Smooth muscle cell (in vitro differentiated cells): Measurements from ENCODE around the gene LDAH. TPM values are rescaled to one million over a fixed set of nuclear protein-coding genes. Genes with fewer than 3 reads are reported as not detected.

ENCODE experiments used
- DNase-seq: peaks from one replicate; lab custom pipeline; 2025; ENCODE audit not compliant: unreplicated experiment; lab: John Stamatoyannopoulos, UW
- H2AFZ ChIP-seq: fragments of 200-600 bp; sonication (generic); 2 replicates; pipeline ENCODE4 v1.6.0; 2016; ENCODE audit warnings: antibody characterized with exemption, low read depth, mild to moderate bottlenecking
- H3F3A ChIP-seq: fragments of 200-600 bp; sonication (generic); 2 replicates; pipeline ENCODE4 v1.6.0; 2017; ENCODE audit warnings: antibody characterized with exemption, low read depth
- H3K27ac ChIP-seq: fragments of 200-600 bp; sonication (generic); 2 replicates; pipeline ENCODE4 v1.5.1; 2016; ENCODE audit warnings: low read depth, mild to moderate bottlenecking
- H3K27me3 ChIP-seq: fragments of 200-600 bp; sonication (generic); 2 replicates; pipeline ENCODE4 v1.6.1; 2016; ENCODE audit warnings: low read depth, mild to moderate bottlenecking
- H3K36me3 ChIP-seq: fragments of 200-600 bp; sonication (generic); 2 replicates; pipeline ENCODE4 v1.5.1; 2016; ENCODE audit warnings: low read depth
- H3K4me1 ChIP-seq: fragments of 200-600 bp; sonication (generic); 2 replicates; pipeline ENCODE4 v1.5.1; 2016; ENCODE audit warnings: low read depth
- H3K4me2 ChIP-seq: fragments of 200-600 bp; sonication (generic); 2 replicates; pipeline ENCODE4 v1.6.0; 2016; ENCODE audit warnings: mild to moderate bottlenecking
- H3K4me3 ChIP-seq: fragments of 200-600 bp; sonication (generic); 2 replicates; pipeline ENCODE4 v1.5.1; 2016; ENCODE audit warnings: mild to moderate bottlenecking
- H3K79me2 ChIP-seq: fragments of 200-600 bp; sonication (generic); 2 replicates; pipeline ENCODE4 v1.6.0; 2016; ENCODE audit warnings: low read depth, mild to moderate bottlenecking
- H3K9ac ChIP-seq: fragments of 200-600 bp; sonication (generic); 2 replicates; pipeline ENCODE4 v1.6.0; 2016; ENCODE audit warnings: low read depth
- H3K9me3 ChIP-seq: fragments of 200-600 bp; sonication (generic); replicated peaks from 2 replicates; pipeline ENCODE4 v1.5.1; 2016; ENCODE audit warnings: low read depth
- H4K20me1 ChIP-seq: fragments of 200-600 bp; sonication (generic); 2 replicates; pipeline ENCODE4 v1.6.0; 2016; ENCODE audit warnings: low read depth
- WGBS: methylation state at CpG from one replicate; pipeline ENCODE4 v1.1.7; 2016; ENCODE audit warnings: low lambda C conversion rate; 5-methylcytosine and 5-hydroxymethylcytosine counted together
- polyA plus RNA-seq: library from polyadenylated mRNA; unstranded; fragments of >200 nt; fragmentation: Nextera tagmentation; extraction: Ambion mirVana; gene quantifications from 2 replicates; pipeline ENCODE4 v1.2.1, GENCODE V29; 2016
- total RNA-seq: library from RNA; depleted of rRNA; stranded (reverse); fragments of >200 nt; gene quantifications from 2 replicates; pipeline ENCODE4 v1.2.3, GENCODE V29; 2014
- TF ChIP-seq, protein P1 (sequence below): fragments of 200-600 bp; sonication (generic); IDR thresholded peaks from 2 replicates; pipeline ENCODE4 v1.5.1; 2017; ENCODE audit warnings: borderline replicate concordance, mild to moderate bottlenecking, antibody characterized with exemption; ENCODE audit not compliant: insufficient read depth, poor library complexity, severe bottlenecking

The LDAH gene
- total and polyA plus RNA-seq, 2 experiments from 2014 or later = 14.9 to 15.7 TPM

DNA sequence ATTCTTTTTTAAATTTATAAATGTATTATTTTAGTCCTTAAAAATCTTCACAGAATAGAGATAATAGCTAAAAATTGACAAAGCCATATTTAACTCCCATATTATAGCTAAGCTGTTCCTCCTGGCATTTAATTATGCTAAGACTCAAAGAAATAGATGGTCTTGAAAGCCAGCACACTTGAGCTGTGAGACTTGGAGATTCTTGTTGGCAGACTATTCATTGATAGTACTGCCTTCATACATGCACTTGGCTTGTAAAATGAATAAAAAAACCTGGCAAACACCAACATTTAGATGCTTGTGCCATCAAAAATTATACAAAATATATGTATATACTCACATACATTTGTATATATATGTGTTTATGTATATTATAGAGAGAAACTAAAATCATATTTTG is 9.7 kb upstream of the LDAH start:
- Histone ChIP-seq H3K36me3 (no peaks in the 10 kb centered on the region), H3K9me3 (no peaks in the 10 kb centered on the region), H2AFZ (no peak overlapping the region), H3K4me1 (no peaks in the 10 kb centered on the region), H3K27ac (no peak overlapping the region), H3F3A (no peaks in the 10 kb centered on the region), H3K4me2 (no peak overlapping the region), H3K79me2 (no peaks in the 10 kb centered on the region), H3K4me3 (no peak overlapping the region), H3K9ac (no peak overlapping the region), H4K20me1 (no peaks in the 10 kb centered on the region), H3K27me3 (peaks cover 23% of the 10 kb centered on the region)
- no peak for DNase-seq
- TF ChIP-seq, protein P1, sequence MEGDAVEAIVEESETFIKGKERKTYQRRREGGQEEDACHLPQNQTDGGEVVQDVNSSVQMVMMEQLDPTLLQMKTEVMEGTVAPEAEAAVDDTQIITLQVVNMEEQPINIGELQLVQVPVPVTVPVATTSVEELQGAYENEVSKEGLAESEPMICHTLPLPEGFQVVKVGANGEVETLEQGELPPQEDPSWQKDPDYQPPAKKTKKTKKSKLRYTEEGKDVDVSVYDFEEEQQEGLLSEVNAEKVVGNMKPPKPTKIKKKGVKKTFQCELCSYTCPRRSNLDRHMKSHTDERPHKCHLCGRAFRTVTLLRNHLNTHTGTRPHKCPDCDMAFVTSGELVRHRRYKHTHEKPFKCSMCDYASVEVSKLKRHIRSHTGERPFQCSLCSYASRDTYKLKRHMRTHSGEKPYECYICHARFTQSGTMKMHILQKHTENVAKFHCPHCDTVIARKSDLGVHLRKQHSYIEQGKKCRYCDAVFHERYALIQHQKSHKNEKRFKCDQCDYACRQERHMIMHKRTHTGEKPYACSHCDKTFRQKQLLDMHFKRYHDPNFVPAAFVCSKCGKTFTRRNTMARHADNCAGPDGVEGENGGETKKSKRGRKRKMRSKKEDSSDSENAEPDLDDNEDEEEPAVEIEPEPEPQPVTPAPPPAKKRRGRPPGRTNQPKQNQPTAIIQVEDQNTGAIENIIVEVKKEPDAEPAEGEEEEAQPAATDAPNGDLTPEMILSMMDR = no peak

DNA sequence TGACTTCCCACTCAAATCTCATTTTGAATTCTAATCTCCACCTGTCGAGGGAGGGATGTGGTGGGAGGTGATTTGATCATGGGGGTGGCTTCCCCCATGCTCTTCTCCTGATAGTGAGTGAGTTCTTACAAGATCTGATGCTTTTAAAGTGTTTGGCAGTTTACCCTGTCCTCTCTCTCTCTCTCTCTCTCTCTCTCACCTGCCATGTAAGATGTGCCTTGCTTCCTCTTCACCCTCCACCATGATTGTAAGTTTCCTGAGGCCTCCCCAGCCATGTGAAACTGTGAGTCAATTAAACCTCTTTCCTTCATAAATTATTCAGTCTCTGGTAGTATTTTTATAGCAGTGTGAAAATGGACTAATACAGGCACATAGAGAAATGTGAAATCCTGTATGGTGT is 7.0 kb upstream of the LDAH start:
- no peaks in the 10 kb centered on the region for H3K4me1 ChIP-seq
- H3K4me2 ChIP-seq = no peak overlapping the region
- no peak overlapping the region for H3K4me3 ChIP-seq
- DNase-seq = no peak
- H4K20me1 ChIP-seq = no peaks in the 10 kb centered on the region
- H3K27me3 ChIP-seq = peaks cover 16% of the 10 kb centered on the region
- H3K9me3 ChIP-seq = no peaks in the 10 kb centered on the region
- no peak overlapping the region for H2AFZ ChIP-seq
- no peak overlapping the region for H3K9ac ChIP-seq
- H3F3A ChIP-seq = no peaks in the 10 kb centered on the region
- H3K36me3 ChIP-seq = no peaks in the 10 kb centered on the region
- H3K27ac ChIP-seq = no peak overlapping the region
- 42% methylated on average over 1 of the region's 1 CpG for WGBS
- no peaks in the 10 kb centered on the region for H3K79me2 ChIP-seq
- TF ChIP-seq, protein P1 = no peak

DNA sequence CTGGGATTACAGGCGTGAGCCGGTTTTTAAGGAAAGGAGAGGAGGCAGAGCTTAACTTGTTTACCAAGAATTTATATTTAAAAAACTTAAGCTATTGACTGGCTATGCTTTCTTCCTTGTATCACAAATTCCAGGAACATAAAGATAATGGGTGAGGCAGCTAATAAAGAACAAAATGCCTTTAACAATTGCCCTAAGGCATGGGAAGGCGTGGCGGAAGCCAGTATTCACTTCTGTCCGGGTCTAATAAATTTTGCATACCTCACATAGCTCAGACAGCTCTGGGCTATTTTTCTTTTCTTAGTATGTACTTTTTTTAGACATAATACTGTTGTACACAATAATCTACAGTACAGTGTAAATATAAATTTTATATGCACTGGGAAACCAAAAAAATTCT is 1.0 kb upstream of the LDAH start:
- 85% methylated on average over 5 of the region's 5 CpGs for WGBS
- Histone ChIP-seq H4K20me1 (no peaks in the 10 kb centered on the region), H3K36me3 (no peaks in the 10 kb centered on the region), H3F3A (no peaks in the 10 kb centered on the region), H3K9ac (no peak overlapping the region), H3K79me2 (peaks cover 12% of the 10 kb centered on the region), H3K4me2 (no peak overlapping the region), H3K4me1 (peaks cover 7% of the 10 kb centered on the region), H3K9me3 (no peaks in the 10 kb centered on the region), H2AFZ (no peak overlapping the region), H3K27ac (no peak overlapping the region), H3K27me3 (no peaks in the 10 kb centered on the region), H3K4me3 (no peak overlapping the region)
- DNase-seq = no peak
- TF ChIP-seq, protein P1 = no peak

DNA sequence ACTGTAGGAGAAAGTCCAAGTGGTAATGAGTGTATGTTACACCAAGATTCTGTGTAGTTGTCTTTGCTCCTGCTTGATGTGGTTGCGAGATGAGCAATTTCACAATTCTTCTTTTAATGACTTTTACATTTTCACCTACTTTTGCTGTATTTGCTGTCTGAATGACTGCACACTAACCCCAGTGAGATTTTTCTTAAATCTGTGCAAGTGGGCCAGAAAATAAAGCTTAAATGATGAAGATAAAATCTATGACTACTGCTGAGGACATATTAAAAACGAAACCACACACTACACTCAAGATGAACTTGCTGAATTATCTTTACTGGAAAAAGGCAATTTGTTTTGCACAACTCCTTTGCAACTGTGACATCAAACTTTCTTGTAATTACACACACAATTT is 4.1 kb downstream of the LDAH start:
- no peaks in the 10 kb centered on the region for H3K9me3 ChIP-seq
- no peak overlapping the region for H3K4me2 ChIP-seq
- H3K4me1 ChIP-seq = peaks cover 7% of the 10 kb centered on the region
- H3K4me3 ChIP-seq = no peak overlapping the region
- 93% methylated on average over 2 of the region's 2 CpGs for WGBS
- H3K27me3 ChIP-seq = no peaks in the 10 kb centered on the region
- H3K36me3 ChIP-seq = no peaks in the 10 kb centered on the region
- no peak overlapping the region for H3K27ac ChIP-seq
- TF ChIP-seq, protein P1 = no peak
- no peaks in the 10 kb centered on the region for H3F3A ChIP-seq
- H3K79me2 ChIP-seq = peaks cover 57% of the 10 kb centered on the region
- no peak for DNase-seq
- peaks cover 21% of the 10 kb centered on the region for H4K20me1 ChIP-seq
- no peak overlapping the region for H2AFZ ChIP-seq
- H3K9ac ChIP-seq = no peak overlapping the region
